Neural progenitor cell (in vitro differentiated cells): ENCODE measurements around the gene IGFBP4. TPM values are rescaled to one million over a fixed set of nuclear protein-coding genes. Genes with fewer than 3 reads are reported as not detected.

Experiments used
- DNase-seq: peaks from one replicate; pipeline ENCODE4 v3.0.0-alpha.2; 2016; ENCODE audit warnings: low spot score
- H2AFZ ChIP-seq: fragments of 200-600 bp; sonication (generic); replicated peaks from 2 replicates; pipeline ENCODE4 v1.6.1; 2016; ENCODE audit warnings: antibody characterized with exemption
- H3F3A ChIP-seq: fragments of 200-600 bp; sonication (generic); 2 replicates; pipeline ENCODE4 v1.6.1; 2016; ENCODE audit warnings: antibody characterized with exemption, low read depth
- H3K27ac ChIP-seq: fragments of 200-600 bp; sonication (generic); 2 replicates; pipeline ENCODE4 v1.5.1; 2016; ENCODE audit warnings: mild to moderate bottlenecking
- H3K27me3 ChIP-seq: fragments of 200-600 bp; sonication (generic); 2 replicates; pipeline ENCODE4 v1.6.1; 2016; ENCODE audit warnings: mild to moderate bottlenecking, moderate library complexity
- H3K36me3 ChIP-seq: fragments of 200-600 bp; sonication (generic); 2 replicates; pipeline ENCODE4 v1.5.1; 2016
- H3K4me1 ChIP-seq: fragments of 200-600 bp; sonication (generic); 2 replicates; pipeline ENCODE4 v1.6.1; 2016; ENCODE audit warnings: mixed run types
- H3K4me2 ChIP-seq: fragments of 200-600 bp; sonication (generic); 2 replicates; pipeline ENCODE4 v1.6.1; 2016
- H3K4me3 ChIP-seq: fragments of 200-600 bp; sonication (generic); 2 replicates; pipeline ENCODE4 v1.5.1; 2016
- H3K79me2 ChIP-seq: fragments of 200-600 bp; sonication (generic); 2 replicates; pipeline ENCODE4 v1.6.1; 2016; ENCODE audit warnings: low read depth
- H3K9ac ChIP-seq: fragments of 200-600 bp; sonication (generic); 2 replicates; pipeline ENCODE4 v1.6.1; 2016
- H3K9me3 ChIP-seq: fragments of 200-600 bp; sonication (generic); 2 replicates; pipeline ENCODE4 v1.5.1; 2016; ENCODE audit warnings: low read depth
- H4K20me1 ChIP-seq: fragments of 200-600 bp; sonication (generic); 2 replicates; pipeline ENCODE4 v1.6.1; 2016; ENCODE audit warnings: low read depth
- H3K27ac Mint-ChIP-seq: 3 replicates; pipeline ENCODE4 v1.8.0; 2021; ENCODE audit warnings: mixed read lengths
- H3K27me3 Mint-ChIP-seq: 2 replicates; pipeline ENCODE4 v1.8.0; 2022; ENCODE audit warnings: low read depth, mild to moderate bottlenecking, inconsistent platforms, moderate library complexity, mixed read lengths; ENCODE audit not compliant: insufficient read depth
- H3K36me3 Mint-ChIP-seq: 3 replicates; pipeline ENCODE4 v1.8.0; 2021; ENCODE audit warnings: mixed read lengths
- H3K4me1 Mint-ChIP-seq: 3 replicates; pipeline ENCODE4 v1.8.0; 2021; ENCODE audit warnings: mixed read lengths
- H3K4me3 Mint-ChIP-seq: 3 replicates; pipeline ENCODE4 v1.8.0; 2021; ENCODE audit warnings: mild to moderate bottlenecking, moderate library complexity, mixed read lengths
- H3K9me3 Mint-ChIP-seq: 3 replicates; pipeline ENCODE4 v1.8.0; 2020; ENCODE audit warnings: mixed read lengths
- EZH2 ChIP-seq: fragments of 200-600 bp; sonication (generic); IDR thresholded peaks from 2 replicates; pipeline ENCODE4 v1.6.1; 2017; ENCODE audit warnings: antibody characterized with exemption, mild to moderate bottlenecking, moderate library complexity
- EZH2phosphoT487 ChIP-seq: fragments of 200-600 bp; sonication (generic); IDR thresholded peaks from 2 replicates; pipeline ENCODE4 v1.6.1; 2017; ENCODE audit warnings: antibody characterized with exemption
- total RNA-seq: library from RNA; depleted of rRNA; stranded (reverse); fragments of >200 nt; gene quantifications from 2 replicates; pipeline ENCODE4 v1.2.3, GENCODE V29; 2015; ENCODE audit warnings: low replicate concordance
- TF ChIP-seq, protein P1 (sequence below): fragments of 200-600 bp; sonication (generic); IDR thresholded peaks from 2 replicates; pipeline ENCODE4 v1.5.1; 2017; ENCODE audit warnings: antibody characterized with exemption, mild to moderate bottlenecking

Gene IGFBP4
- total RNA-seq, 1 donor from 2014 or later, result 14.4 TPM

DNA sequence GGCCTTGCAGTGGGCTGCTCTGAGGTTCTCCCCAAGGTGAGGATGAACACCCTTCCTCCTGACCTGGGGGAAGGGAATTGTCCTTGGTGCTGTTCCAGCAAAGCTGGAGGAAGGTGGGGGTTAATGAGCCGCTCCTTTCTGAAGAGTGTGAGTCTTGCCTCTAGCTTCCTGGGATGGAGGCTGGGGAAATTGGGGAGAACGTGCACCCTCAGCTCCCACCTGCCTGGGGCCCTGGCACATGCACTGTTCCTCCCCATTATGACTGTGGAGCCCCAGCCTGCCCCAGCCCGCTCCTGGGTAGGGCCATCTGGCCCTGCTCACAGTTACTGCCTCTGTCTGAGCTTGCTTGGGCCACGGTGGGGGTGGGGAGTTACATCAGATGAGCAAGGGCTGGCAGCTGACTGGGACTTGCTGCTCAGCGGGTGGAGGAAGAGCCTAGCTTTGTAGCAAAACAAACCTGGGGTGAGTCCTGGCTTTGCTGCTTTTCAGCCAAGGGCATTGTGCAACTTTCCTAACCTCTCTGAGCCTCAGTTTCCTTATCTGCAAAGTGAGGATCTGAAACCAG, 47.1 kb downstream of the IGFBP4 start:
- Histone ChIP-seq H3K27ac (no peak overlapping the region), H3K36me3 (no peaks in the 10 kb centered on the region), H3K4me3 (no peak overlapping the region), H3K79me2 (no peaks in the 10 kb centered on the region), H3K9me3 (no peaks in the 10 kb centered on the region), H3K4me1 (peaks cover 13% of the 10 kb centered on the region), H4K20me1 (no peaks in the 10 kb centered on the region), H3F3A (no peaks in the 10 kb centered on the region), H3K9ac (no peak overlapping the region), H3K27me3 (no peaks in the 10 kb centered on the region), H2AFZ (peak overlapping the region; percentile 43), H3K4me2 (peak overlapping the region; percentile 38)
- peaks cover 6% of the 10 kb centered on the region for H3K27me3 Mint-ChIP-seq
- TF ChIP-seq, protein P1, sequence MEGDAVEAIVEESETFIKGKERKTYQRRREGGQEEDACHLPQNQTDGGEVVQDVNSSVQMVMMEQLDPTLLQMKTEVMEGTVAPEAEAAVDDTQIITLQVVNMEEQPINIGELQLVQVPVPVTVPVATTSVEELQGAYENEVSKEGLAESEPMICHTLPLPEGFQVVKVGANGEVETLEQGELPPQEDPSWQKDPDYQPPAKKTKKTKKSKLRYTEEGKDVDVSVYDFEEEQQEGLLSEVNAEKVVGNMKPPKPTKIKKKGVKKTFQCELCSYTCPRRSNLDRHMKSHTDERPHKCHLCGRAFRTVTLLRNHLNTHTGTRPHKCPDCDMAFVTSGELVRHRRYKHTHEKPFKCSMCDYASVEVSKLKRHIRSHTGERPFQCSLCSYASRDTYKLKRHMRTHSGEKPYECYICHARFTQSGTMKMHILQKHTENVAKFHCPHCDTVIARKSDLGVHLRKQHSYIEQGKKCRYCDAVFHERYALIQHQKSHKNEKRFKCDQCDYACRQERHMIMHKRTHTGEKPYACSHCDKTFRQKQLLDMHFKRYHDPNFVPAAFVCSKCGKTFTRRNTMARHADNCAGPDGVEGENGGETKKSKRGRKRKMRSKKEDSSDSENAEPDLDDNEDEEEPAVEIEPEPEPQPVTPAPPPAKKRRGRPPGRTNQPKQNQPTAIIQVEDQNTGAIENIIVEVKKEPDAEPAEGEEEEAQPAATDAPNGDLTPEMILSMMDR, result no peak
- TF ChIP-seq EZH2 (no peak), EZH2phosphoT487 (no peak)
- peak overlapping the region; percentile 78 for H3K27ac Mint-ChIP-seq
- H3K36me3 Mint-ChIP-seq, result no peaks in the 10 kb centered on the region
- H3K9me3 Mint-ChIP-seq, result no peaks in the 10 kb centered on the region
- no peak overlapping the region for H3K4me3 Mint-ChIP-seq
- DNase-seq, result peak; percentile 48
- H3K4me1 Mint-ChIP-seq, result peaks cover 17% of the 10 kb centered on the region

DNA sequence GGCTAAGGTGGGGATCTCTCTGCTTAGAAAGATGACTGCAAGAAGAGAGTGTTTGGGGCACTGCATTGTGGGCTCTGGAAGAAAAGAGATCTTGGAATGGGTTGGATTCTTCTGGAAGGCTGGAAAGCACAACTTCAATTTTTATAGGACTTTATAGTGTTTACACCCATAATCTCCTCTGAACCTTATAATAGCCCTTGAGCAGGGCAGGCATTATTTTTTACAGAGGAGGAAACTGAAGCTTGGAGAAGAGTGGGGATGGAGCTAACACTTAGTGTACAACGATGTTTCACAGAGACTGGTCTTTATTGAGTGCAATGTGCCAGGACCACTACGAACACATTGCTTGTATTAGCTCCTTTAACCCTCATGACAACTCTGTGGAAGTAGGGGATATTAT, 47.7 kb downstream of the IGFBP4 start:
- Histone ChIP-seq H3F3A (no peaks in the 10 kb centered on the region), H2AFZ (peak overlapping the region; percentile 43), H3K4me1 (peaks cover 13% of the 10 kb centered on the region), H3K4me2 (peak overlapping the region; percentile 38), H3K27ac (no peak overlapping the region), H3K36me3 (no peaks in the 10 kb centered on the region), H3K4me3 (no peak overlapping the region), H4K20me1 (no peaks in the 10 kb centered on the region), H3K9ac (no peak overlapping the region), H3K27me3 (no peaks in the 10 kb centered on the region), H3K79me2 (no peaks in the 10 kb centered on the region), H3K9me3 (no peaks in the 10 kb centered on the region)
- Mint-ChIP-seq H3K9me3 (no peaks in the 10 kb centered on the region), H3K27ac (peak overlapping the region; percentile 78), H3K4me1 (peaks cover 15% of the 10 kb centered on the region), H3K27me3 (peaks cover 6% of the 10 kb centered on the region), H3K4me3 (no peak overlapping the region), H3K36me3 (no peaks in the 10 kb centered on the region)
- no peak for DNase-seq
- TF ChIP-seq, protein P1, result no peak
- TF ChIP-seq EZH2phosphoT487 (no peak), EZH2 (no peak)

DNA sequence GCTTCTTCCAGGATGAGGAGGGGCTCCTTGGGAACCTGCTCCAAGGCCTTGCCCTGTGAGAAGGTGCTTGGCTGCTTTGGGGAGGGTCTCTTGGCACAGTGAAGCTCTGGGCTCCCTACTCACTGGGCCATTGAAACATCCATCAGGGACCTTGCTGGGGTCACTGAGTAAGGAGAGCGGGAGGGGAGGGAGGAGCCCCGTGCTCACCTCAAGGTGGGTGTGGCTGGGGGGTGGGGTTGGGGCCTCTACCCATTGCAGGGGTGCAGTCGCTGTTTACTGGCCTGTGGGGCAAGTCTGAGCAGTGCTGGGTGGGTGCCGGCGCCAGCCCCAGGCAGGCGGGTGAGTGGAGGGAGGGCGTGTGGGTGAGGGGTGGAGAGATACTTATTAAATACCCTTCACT, 48.2 kb downstream of the IGFBP4 start:
- Histone ChIP-seq H4K20me1 (no peaks in the 10 kb centered on the region), H3K9ac (no peak overlapping the region), H2AFZ (no peak overlapping the region), H3K4me2 (no peak overlapping the region), H3K4me3 (no peak overlapping the region), H3K27ac (no peak overlapping the region), H3K4me1 (peaks cover 13% of the 10 kb centered on the region), H3K9me3 (no peaks in the 10 kb centered on the region), H3K36me3 (no peaks in the 10 kb centered on the region), H3F3A (no peaks in the 10 kb centered on the region), H3K79me2 (no peaks in the 10 kb centered on the region), H3K27me3 (no peaks in the 10 kb centered on the region)
- Mint-ChIP-seq H3K27me3 (peaks cover 6% of the 10 kb centered on the region), H3K9me3 (no peaks in the 10 kb centered on the region), H3K4me1 (peaks cover 15% of the 10 kb centered on the region), H3K36me3 (no peaks in the 10 kb centered on the region), H3K4me3 (no peak overlapping the region), H3K27ac (peak overlapping the region; percentile 78)
- TF ChIP-seq EZH2, result no peak
- TF ChIP-seq, protein P1, result no peak
- TF ChIP-seq EZH2phosphoT487, result no peak
- no peak for DNase-seq
